ENCODE data around the gene TMSB4Y.

The TMSB4Y gene
- total RNA-seq = 2.1 reads per million, percentile 4 among the genes with 10 or more reads in this experiment

DNA sequence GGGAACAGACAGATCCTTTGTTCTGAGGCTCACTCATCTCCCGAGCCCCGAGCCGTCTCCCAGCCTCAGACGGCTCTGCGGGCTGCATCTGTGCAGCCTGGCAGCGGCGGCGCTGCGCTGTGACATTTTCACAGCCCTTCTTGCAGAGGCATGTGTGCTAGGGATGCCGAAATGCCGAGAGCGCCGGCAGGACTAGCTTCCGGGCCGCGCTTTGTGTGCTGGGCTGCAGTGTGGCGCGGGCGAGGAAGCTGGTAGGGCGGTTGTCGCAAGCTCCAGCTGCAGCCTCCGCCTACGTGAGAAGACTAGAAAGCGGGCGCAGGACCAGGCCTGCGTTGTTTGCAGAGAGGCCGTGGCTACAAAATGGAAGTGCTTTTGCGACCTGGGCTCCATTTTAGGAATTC is at the start of gene TMSB4Y:
Gene TMSB4Y (plus strand): TSS at position 332 of the 401 bp plus-strand sequence.
- DNase-seq = no peak

DNA sequence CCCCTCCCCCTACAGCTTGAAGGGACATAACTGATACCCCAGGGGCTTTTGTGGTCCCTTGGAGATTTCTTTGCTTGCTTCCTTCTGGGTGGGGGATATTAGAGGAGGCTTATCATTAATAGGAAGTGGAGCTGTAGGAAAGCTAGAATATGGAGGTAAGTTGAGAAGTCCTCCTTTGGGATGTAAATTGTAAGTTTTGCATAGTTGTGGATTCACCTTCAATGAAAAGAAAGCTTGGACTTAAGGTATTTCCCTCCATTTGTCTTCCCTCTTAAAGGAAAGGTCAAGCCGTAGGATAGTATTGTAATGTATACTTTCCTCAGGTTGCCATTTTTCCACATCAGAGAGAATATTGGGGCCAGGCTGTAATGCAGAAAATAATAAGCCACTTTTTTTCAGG is 39.5 kb upstream of the TMSB4Y start:
- DNase-seq = no peak

DNA sequence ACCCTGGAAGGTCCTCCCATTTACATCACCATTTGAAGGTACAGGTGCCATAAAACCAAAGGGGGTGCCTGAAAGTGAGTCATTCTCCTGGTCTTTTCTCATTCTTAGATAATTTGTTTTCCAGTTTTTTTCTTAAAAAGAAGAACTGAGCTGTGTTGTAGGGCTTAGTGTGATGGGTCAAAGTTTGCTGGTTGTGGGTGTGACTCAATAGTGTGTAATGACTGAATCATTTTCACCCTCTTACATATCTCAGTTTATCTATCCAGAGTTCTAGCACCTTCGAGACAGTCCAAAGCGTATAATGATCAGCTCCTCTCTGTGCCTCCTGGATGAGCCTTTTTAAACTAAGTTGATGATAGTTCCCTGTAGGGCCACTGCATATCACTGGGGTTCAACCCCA is 32.6 kb upstream of the TMSB4Y start:
- no peak for DNase-seq

DNA sequence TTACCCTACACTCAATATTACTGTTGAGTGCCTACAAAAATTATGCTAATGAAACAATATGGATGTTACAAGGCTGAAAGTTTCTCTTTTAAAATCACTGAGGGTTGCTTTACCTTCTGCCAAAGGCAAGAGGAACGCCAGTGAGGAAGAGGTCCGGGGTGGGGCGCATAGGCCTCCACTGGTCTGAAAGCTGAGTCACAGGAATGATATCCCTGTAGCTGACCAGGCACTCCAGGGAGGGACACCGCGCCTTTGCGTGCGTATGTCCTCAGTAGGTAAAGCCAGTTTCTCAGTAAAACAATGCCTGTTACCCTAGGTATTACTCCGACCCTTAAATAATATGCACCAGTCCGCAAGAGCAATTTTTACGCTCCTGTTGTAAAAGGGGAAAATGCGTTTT is 1.4 kb upstream of the TMSB4Y start:
- DNase-seq = no peak

DNA sequence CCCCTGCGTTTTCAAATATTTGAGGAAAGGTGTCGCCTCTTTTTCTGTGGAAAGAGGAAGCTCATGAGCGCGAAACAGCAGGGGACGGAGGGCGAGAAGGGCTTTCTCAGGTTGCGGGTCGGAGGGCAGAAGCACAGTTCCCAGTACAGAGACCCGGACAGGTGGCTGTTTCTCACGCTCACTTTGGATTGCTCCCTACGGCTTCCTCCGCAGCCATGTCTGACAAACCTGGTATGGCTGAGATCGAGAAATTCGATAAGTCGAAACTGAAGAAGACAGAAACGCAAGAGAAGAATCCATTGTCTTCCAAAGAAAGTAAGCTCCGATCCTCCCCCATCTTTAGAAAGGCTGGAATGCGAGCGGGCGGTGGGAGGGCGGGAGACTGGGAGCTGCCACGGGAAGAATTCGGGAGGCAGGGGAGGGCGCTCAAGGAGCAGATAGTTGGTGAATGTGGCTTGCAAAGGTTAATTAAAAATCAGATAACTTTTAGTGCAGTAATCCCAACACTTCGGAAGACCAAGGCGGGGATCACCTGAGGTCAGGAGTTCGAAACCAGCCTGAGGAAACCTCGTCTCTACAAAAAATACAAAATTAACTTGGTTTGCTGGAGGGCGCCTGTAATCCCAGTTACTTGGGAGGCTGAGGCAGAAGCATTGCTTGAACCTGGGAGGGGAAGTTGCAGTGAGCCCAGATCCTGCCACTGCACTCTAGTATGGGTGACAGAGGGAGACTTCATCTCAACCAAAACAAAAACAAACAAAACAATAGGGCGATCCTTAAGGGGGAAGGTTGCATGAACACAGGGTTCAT is 627 bp downstream of the TMSB4Y start:
- DNase-seq = no peak

DNA sequence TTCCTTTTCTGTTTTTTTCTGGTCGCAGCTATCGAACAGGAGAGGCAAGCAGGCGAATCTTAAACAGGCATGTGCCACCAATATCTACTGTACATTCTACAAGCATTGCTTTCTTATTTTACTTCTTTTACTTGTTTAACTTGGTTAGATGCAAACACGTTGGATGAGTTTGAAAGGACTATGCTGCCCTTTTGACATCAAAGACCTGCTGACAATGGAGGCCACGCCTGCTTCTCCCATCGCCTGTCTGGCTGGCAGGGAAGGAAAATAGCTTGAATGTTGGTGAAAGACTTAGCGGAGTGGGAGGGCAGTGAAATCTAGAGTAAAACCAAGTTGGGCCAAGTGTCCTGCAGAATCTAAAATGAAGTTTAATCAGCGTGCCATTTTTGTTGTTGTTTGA is 1.5 kb downstream of the TMSB4Y start:
- DNase-seq = no peak

DNA sequence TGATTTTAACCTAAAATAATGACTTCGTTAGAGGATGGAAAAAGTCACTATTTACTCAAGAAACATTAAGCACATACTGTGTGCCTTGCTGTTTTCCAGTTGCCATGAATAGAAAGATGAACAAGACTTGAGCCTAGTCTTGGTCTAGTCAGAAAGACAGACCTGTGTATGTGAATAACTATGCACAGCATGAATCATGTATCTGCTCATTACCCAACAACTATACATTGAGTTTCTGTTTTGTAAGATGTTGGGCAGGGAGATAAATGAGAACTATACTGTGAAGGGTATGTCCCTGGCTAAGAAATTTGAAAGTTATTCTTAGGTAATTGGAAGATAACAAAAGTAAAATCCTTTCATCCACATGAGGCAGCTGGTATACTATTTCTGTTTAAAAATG is 4.3 kb downstream of the TMSB4Y start:
- no peak for DNase-seq

DNA sequence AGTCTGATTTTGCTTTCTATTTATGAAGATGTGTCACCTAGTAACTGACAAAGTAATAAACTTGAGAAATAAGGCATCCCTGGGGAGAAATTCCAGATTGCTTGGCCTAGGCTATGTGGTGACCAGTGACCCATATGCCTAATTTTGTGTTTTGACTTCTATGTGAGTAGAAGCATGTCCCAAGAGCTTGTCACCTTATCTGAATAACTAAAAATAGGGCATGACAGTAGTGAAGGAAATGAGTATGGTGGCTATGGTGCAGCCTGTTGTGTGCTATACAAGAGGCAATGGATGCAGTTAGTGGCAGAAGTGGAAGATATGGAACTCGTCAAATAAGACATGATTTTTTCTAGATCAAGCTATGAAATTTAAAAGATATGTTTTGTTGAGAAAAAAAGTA is 15.3 kb downstream of the TMSB4Y start:
- DNase-seq = no peak

DNA sequence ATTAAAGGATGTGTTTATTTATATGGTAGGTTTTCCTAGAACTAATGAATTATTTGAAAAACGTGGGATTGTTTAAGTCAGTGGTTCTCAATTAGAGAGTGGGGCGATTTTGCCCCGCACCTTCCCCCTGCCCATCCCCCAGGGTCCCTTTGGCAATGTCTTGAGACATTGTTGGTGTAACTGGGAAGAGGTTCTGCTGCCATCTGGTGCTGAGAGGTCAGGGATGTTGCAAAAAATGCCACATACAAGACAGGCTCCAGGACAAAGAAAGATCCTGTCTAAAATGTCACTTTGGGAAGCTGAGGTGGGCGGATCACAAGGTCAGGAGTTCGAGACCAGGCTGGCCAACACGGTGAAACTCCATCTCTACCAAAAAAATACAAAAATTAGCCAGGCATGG is 25.8 kb downstream of the TMSB4Y start:
- no peak for DNase-seq

DNA sequence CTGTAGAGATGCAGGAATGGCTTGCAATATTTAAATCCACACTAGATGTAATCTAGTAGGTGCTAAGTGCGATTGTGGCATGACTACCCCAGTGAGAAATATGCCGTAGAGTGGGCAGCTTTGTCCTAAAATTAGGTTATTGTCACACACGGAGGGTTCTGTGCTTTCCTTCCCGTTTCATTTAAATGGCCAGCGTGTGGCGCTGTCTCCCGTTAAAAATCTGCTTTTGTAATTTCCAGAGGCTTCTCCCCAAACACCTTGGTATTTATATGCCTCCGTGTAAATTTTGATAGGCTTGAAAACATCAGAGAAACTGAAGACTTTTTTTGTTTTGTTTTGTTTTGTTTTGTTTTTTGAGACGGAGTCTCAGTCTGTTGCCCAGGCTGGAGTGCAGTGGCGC is 34.9 kb downstream of the TMSB4Y start:
- no peak for DNase-seq

DNA sequence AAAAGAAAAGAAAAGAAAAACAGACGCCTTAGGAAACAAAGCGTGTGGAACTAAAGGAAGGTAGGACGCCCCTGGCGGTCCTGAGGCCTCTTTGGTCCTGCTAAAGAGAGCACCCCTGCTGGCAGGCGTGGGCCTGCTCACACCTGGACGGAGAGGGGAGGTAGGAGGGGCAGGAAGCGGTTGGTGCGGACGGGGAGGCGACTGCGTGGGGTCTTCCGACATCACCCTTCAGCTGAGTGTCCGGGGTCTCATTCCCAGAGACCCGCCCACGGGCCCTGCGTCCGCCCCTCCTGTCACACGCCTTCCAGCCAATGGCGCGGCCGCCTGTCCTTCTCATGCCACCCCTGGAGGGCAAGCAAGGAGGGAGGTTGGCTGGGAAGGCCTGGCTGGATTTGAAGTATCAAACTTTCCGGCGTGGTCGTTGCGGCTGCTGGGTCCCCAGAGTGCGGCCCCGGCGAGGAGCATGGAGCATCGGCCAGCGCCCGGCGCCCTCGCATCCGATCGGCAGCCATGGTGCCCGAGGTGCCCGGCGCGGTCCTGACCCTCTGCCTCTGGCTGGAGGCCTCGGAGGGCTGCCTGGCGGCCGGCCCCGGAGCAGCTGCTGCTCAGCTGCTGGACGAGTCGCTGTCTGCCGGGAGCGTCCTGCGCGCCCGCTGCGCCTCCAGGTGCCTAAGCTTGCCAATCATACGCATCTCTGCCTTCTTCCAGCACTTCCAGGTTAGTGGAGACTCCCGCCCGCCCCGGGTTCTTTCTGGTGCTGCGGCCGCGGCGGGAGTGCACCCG is 47.8 kb downstream of the TMSB4Y start:
- no peak for DNase-seq

DNA sequence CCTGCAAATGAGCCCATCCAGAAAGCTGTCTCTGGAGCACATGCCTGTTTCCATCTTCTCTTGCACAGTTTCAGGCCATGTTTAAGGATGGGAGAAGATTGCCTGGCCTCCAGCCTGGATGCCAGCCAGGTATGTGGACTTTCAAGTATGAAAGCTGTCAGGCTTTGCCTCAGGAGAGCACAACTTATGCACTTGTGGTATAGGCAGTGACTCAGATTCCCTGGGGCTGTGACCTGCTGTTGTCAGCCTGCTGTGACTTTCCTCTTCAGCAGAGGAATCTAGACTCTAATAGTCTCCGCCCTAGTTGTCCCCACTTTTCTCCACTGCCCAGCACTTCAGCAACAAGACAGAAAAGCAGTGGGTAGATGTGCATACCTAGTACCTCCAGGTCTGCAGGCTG is 51.0 kb downstream of the TMSB4Y start:
- no peak for DNase-seq
